Esophagus squamous epithelium (tissue), 4 donors: ENCODE data around the gene ADCY5.

Experiments
- POLR2A ChIP-seq, 4 donors: fragments of 450-650 bp; IDR thresholded peaks; one replicate each; pipeline ENCODE4 v1.6.1; 2017; ENCODE audit warnings: antibody characterized with exemption in 4 of 4, mild to moderate bottlenecking in 4 of 4, moderate library complexity in 3 of 4
- TF ChIP-seq, protein P1 (sequence below), 6 experiments: fragments of 450-650 bp in 4 of 6; fragments of 200-600 bp in 2 of 6; sonication (generic) in 2 of 6; IDR thresholded peaks; one replicate each; pipeline ENCODE4 v1.5.1; 2016 to 2019; ENCODE audit warnings: antibody characterized with exemption in 6 of 6, mild to moderate bottlenecking in 4 of 6, moderate library complexity in 4 of 6

DNA sequence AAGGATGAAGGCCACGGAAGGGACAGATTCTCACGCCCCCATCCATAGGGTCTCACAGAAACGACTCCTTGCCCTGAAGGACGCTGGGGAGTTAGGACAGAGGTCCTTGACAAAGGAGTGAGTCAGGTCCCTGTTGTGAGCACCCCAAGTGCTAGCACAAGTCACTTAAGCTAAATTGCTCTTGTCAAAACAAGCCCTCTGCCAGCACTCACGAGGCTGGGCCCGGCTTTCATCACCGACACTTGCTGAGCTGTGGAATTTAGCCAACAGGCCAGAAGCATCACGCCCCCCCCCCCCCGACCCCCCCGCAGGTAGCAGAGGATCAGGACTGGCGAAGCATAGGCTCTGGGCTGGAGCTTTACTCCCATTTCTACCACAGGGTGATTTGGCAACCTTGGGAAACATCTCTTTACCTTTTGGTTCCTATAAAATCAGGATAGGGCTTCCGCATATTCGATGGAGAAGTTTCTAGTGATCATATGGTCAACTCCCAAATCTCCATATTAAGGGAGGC is 75.4 kb downstream of the ADCY5 start:
- TF ChIP-seq POLR2A (IDR thresholded peaks at IDR 0.05) = no peak
- TF ChIP-seq, protein P1, sequence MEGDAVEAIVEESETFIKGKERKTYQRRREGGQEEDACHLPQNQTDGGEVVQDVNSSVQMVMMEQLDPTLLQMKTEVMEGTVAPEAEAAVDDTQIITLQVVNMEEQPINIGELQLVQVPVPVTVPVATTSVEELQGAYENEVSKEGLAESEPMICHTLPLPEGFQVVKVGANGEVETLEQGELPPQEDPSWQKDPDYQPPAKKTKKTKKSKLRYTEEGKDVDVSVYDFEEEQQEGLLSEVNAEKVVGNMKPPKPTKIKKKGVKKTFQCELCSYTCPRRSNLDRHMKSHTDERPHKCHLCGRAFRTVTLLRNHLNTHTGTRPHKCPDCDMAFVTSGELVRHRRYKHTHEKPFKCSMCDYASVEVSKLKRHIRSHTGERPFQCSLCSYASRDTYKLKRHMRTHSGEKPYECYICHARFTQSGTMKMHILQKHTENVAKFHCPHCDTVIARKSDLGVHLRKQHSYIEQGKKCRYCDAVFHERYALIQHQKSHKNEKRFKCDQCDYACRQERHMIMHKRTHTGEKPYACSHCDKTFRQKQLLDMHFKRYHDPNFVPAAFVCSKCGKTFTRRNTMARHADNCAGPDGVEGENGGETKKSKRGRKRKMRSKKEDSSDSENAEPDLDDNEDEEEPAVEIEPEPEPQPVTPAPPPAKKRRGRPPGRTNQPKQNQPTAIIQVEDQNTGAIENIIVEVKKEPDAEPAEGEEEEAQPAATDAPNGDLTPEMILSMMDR (IDR thresholded peaks at IDR 0.05) = no peak
